Measurements from ENCODE around the gene CNTF.

Gene CNTF

DNA sequence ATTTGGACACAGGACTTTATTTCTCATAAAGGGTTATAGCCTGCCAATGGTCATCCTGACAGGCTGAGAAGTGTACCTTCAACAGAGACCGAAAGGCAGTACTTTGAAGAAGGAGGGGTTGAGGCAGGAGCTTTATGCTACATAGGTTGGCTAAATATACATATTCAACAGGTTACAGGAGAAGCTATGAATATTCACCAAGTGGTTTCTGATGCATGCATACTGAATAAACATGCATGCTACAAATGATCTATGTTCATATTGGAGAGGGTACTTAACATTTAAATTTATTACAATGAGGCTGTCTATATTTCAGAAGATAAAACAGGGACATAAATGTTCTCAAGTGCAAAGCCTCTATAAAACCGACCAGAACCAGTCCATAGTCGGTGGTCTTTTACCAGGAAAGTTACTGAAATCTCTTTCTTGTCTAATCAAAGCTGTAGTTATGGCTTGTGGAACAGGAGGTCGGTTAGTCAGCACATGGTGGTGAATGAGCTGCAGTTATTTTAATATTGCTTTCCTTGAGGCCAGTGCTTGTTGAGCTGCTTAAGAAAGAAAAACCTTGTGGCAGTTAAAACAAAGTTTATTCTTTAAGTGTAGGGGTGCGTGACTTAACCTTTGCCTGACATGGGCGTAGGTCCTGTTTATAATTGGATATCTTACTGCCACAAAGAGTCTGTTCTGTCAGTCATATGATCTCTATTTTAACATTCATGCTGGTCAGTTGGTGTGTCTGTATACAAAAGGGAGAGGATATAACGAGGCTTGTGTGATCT is 19.5 kb downstream of the CNTF start:
- Histone ChIP-seq H3K4me3 (ENCODE audit: low read depth, low read length) (no peak overlapping the region), H3K9ac (ENCODE audit: low read length) (no peak overlapping the region), H3K9me3 (ENCODE audit: control insufficient read depth, insufficient read depth, low read depth, low read length) (peaks cover 17% of the 10 kb centered on the region), H3K4me1 (ENCODE audit: control insufficient read depth, insufficient read depth, low read length) (no peaks in the 10 kb centered on the region), H3K27me3 (ENCODE audit: control insufficient read depth, insufficient read depth, low read length) (no peaks in the 10 kb centered on the region), H3K27ac (ENCODE audit: low read depth, low read length) (no peak overlapping the region), H3K36me3 (ENCODE audit: control insufficient read depth, insufficient read depth, low read length) (no peaks in the 10 kb centered on the region)

GRCh38 chr11:58645854-58646253 is 23.4 kb downstream of the CNTF start:
- no peaks in the 10 kb centered on the region for H3K4me1 ChIP-seq (ENCODE audit: control insufficient read depth, insufficient read depth, low read length)
- H3K27me3 ChIP-seq (ENCODE audit: control insufficient read depth, insufficient read depth, low read length): no peaks in the 10 kb centered on the region
- no peak overlapping the region for H3K4me3 ChIP-seq (ENCODE audit: low read depth, low read length)
- no peak overlapping the region for H3K27ac ChIP-seq (ENCODE audit: low read depth, low read length)
- H3K9ac ChIP-seq (ENCODE audit: low read length): no peak overlapping the region
- peaks cover 21% of the 10 kb centered on the region for H3K9me3 ChIP-seq (ENCODE audit: control insufficient read depth, insufficient read depth, low read depth, low read length)
- H3K36me3 ChIP-seq (ENCODE audit: control insufficient read depth, insufficient read depth, low read length): no peaks in the 10 kb centered on the region

DNA sequence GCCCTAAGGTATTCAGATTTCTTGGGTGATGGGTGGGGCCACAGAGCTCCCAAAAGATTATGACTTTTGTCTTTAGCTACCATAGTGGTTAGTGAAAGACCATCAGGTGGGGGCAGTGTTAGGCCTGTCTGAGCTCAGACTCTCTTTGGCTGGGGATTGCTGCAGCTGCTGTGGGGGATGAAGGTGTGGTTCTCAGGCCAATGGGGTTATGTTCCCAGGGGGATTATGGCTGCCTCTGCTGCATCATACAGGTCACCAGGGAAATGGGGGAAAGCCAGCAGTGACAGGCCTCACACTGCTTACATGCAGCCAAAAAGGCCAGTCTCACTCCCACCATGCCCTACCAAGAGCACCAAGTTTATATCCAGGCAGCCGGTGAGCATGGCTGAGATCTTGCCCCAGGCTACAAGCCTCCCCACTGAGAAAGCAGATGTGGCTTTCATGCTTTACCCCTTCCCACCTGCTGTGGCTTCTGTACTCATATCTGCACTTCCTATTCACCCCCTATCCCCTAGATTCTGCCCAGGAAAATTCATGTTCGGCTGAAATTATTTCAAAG is 24.8 kb downstream of the CNTF start:
- no peak overlapping the region for H3K4me3 ChIP-seq (ENCODE audit: low read depth, low read length)
- no peaks in the 10 kb centered on the region for H3K36me3 ChIP-seq (ENCODE audit: control insufficient read depth, insufficient read depth, low read length)
- no peak overlapping the region for H3K27ac ChIP-seq (ENCODE audit: low read depth, low read length)
- peaks cover 21% of the 10 kb centered on the region for H3K9me3 ChIP-seq (ENCODE audit: control insufficient read depth, insufficient read depth, low read depth, low read length)
- H3K27me3 ChIP-seq (ENCODE audit: control insufficient read depth, insufficient read depth, low read length): no peaks in the 10 kb centered on the region
- H3K9ac ChIP-seq (ENCODE audit: low read length): no peak overlapping the region
- no peaks in the 10 kb centered on the region for H3K4me1 ChIP-seq (ENCODE audit: control insufficient read depth, insufficient read depth, low read length)

DNA sequence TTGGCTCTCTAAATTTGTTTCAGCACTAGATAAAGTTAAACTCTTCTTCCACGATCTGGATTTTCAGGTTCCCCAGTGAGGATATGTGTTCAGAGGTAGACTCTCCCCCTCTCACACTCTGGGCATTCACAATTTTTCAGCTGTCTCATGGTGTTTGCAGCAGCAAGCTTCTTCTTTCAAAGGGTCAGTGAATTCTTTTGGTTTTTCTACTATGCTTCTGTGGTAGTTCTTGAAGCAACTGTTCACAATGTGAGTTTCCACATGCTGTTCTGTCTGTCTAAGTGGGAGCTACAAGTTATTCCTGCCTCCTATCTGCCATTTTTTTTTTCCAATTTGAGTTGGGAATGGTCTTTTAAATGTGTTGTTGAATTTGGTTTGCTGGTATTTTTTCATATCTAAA is 25.4 kb downstream of the CNTF start:
- Histone ChIP-seq H3K4me3 (ENCODE audit: low read depth, low read length) (no peak overlapping the region), H3K4me1 (ENCODE audit: control insufficient read depth, insufficient read depth, low read length) (peaks cover 4% of the 10 kb centered on the region), H3K27ac (ENCODE audit: low read depth, low read length) (no peak overlapping the region), H3K9ac (ENCODE audit: low read length) (no peak overlapping the region), H3K36me3 (ENCODE audit: control insufficient read depth, insufficient read depth, low read length) (no peaks in the 10 kb centered on the region), H3K27me3 (ENCODE audit: control insufficient read depth, insufficient read depth, low read length) (no peaks in the 10 kb centered on the region), H3K9me3 (ENCODE audit: control insufficient read depth, insufficient read depth, low read depth, low read length) (peaks cover 21% of the 10 kb centered on the region)

DNA sequence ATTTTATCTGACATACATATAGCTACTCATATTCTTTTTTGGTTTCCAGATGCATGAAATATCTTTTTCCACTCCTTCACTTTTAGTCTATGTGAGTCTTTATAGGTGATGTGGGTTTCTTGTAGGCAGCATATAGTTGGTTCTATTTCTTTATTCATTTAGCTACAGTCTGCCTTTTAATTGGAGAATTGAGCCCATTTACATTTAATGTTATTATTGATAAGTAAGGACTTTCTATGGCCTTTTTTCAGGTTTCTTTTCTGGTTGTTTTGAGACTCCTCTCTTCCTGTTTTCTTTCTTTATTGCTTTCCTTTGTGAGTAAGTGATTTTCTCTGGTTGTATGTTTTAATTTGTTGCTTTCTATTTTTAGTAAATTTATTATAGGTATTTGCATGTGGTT is 27.2 kb downstream of the CNTF start:
- Histone ChIP-seq H3K9me3 (ENCODE audit: control insufficient read depth, insufficient read depth, low read depth, low read length) (peaks cover 21% of the 10 kb centered on the region), H3K27me3 (ENCODE audit: control insufficient read depth, insufficient read depth, low read length) (no peaks in the 10 kb centered on the region), H3K36me3 (ENCODE audit: control insufficient read depth, insufficient read depth, low read length) (no peaks in the 10 kb centered on the region), H3K9ac (ENCODE audit: low read length) (no peak overlapping the region), H3K4me3 (ENCODE audit: low read depth, low read length) (no peak overlapping the region), H3K27ac (ENCODE audit: low read depth, low read length) (no peak overlapping the region), H3K4me1 (ENCODE audit: control insufficient read depth, insufficient read depth, low read length) (peaks cover 10% of the 10 kb centered on the region)

GRCh38 chr11:58650496-58650895 is 28.0 kb downstream of the CNTF start:
- no peak overlapping the region for H3K4me3 ChIP-seq (ENCODE audit: low read depth, low read length)
- no peaks in the 10 kb centered on the region for H3K27me3 ChIP-seq (ENCODE audit: control insufficient read depth, insufficient read depth, low read length)
- peaks cover 10% of the 10 kb centered on the region for H3K4me1 ChIP-seq (ENCODE audit: control insufficient read depth, insufficient read depth, low read length)
- H3K36me3 ChIP-seq (ENCODE audit: control insufficient read depth, insufficient read depth, low read length): no peaks in the 10 kb centered on the region
- H3K9ac ChIP-seq (ENCODE audit: low read length): no peak overlapping the region
- peaks cover 18% of the 10 kb centered on the region for H3K9me3 ChIP-seq (ENCODE audit: control insufficient read depth, insufficient read depth, low read depth, low read length)
- H3K27ac ChIP-seq (ENCODE audit: low read depth, low read length): no peak overlapping the region

DNA sequence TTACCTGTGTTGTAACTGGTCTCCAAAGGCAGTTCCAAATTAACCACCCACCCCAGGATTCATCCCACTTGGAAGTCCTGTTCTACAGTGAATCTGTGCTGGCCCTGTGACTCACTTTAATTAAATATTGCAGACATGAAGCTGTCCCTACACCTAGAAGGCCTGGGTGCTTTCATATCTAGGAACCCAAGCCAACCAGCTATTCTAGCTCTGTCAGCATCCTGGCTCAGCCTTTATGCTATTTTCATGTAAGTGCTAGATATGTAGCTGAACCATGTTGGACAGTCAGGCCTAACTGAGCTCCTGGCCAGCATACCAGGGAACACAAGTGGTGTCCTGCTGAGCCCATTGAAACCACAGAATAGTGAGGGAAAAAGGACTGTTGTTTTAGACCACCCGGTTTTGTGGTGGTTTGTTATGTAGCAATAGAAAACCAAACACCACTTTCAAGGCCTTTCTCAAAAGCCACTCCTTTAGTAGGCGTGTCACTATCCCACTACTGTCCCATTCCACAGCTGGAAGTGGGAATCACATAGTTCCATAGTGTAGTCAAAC is 30.3 kb downstream of the CNTF start:
- H3K9ac ChIP-seq (ENCODE audit: low read length): no peak overlapping the region
- H3K27ac ChIP-seq (ENCODE audit: low read depth, low read length): no peak overlapping the region
- H3K9me3 ChIP-seq (ENCODE audit: control insufficient read depth, insufficient read depth, low read depth, low read length): no peaks in the 10 kb centered on the region
- no peak overlapping the region for H3K4me3 ChIP-seq (ENCODE audit: low read depth, low read length)
- H3K27me3 ChIP-seq (ENCODE audit: control insufficient read depth, insufficient read depth, low read length): no peaks in the 10 kb centered on the region
- H3K36me3 ChIP-seq (ENCODE audit: control insufficient read depth, insufficient read depth, low read length): no peaks in the 10 kb centered on the region
- peaks cover 10% of the 10 kb centered on the region for H3K4me1 ChIP-seq (ENCODE audit: control insufficient read depth, insufficient read depth, low read length)

GRCh38 chr11:58654079-58654907 is 31.8 kb downstream of the CNTF start:
- Histone ChIP-seq H3K9ac (ENCODE audit: low read length) (no peak overlapping the region), H3K9me3 (ENCODE audit: control insufficient read depth, insufficient read depth, low read depth, low read length) (no peaks in the 10 kb centered on the region), H3K36me3 (ENCODE audit: control insufficient read depth, insufficient read depth, low read length) (no peaks in the 10 kb centered on the region), H3K27ac (ENCODE audit: low read depth, low read length) (no peak overlapping the region), H3K4me3 (ENCODE audit: low read depth, low read length) (no peak overlapping the region), H3K27me3 (ENCODE audit: control insufficient read depth, insufficient read depth, low read length) (no peaks in the 10 kb centered on the region), H3K4me1 (ENCODE audit: control insufficient read depth, insufficient read depth, low read length) (peaks cover 10% of the 10 kb centered on the region)

DNA sequence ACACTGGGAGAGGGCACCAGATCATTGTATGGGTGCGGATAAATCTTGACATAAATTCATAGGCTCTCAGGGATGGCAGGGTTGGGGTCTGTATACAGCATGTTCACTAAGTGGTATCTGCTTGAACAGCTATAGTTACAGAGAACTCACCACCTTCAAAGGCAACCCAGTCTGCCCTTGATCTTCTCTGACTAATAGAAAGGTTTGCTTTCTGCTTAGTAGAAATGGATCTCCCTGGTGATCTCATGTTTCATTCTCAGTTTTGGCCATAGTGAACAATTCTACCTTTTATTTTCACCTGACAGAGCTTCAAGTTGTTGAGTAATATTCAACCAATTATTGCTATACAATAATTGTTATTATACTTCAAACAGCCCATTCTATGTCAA is 32.4 kb downstream of the CNTF start:
- Histone ChIP-seq H3K4me1 (ENCODE audit: control insufficient read depth, insufficient read depth, low read length) (peaks cover 10% of the 10 kb centered on the region), H3K27ac (ENCODE audit: low read depth, low read length) (no peak overlapping the region), H3K27me3 (ENCODE audit: control insufficient read depth, insufficient read depth, low read length) (no peaks in the 10 kb centered on the region), H3K4me3 (ENCODE audit: low read depth, low read length) (no peak overlapping the region), H3K9me3 (ENCODE audit: control insufficient read depth, insufficient read depth, low read depth, low read length) (no peaks in the 10 kb centered on the region), H3K36me3 (ENCODE audit: control insufficient read depth, insufficient read depth, low read length) (no peaks in the 10 kb centered on the region), H3K9ac (ENCODE audit: low read length) (no peak overlapping the region)

DNA sequence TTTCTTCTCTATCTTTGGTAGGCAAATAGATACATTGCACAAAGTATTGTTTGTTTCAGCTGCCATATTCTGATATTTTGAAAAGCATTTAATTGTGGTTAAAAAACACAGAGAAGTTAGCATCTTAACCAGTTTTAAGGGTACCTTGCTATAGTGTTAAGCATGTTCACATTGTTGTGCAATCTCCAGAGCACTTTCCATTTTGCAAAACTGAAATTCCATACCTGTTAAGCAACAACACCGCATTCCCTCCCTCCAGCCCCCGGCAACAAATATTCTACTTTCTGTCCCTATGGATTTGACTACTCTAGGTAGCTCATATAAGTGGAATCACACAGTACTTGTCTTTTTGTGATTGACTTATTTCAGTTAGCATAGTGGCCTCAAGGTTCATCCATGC is 33.9 kb downstream of the CNTF start:
- H3K9me3 ChIP-seq (ENCODE audit: control insufficient read depth, insufficient read depth, low read depth, low read length): no peaks in the 10 kb centered on the region
- no peak overlapping the region for H3K9ac ChIP-seq (ENCODE audit: low read length)
- no peaks in the 10 kb centered on the region for H3K27me3 ChIP-seq (ENCODE audit: control insufficient read depth, insufficient read depth, low read length)
- no peak overlapping the region for H3K4me3 ChIP-seq (ENCODE audit: low read depth, low read length)
- no peak overlapping the region for H3K27ac ChIP-seq (ENCODE audit: low read depth, low read length)
- no peaks in the 10 kb centered on the region for H3K36me3 ChIP-seq (ENCODE audit: control insufficient read depth, insufficient read depth, low read length)
- H3K4me1 ChIP-seq (ENCODE audit: control insufficient read depth, insufficient read depth, low read length): peaks cover 10% of the 10 kb centered on the region

- Histone ChIP-seq H3K4me3 (ENCODE audit: low read depth, low read length) (no peak overlapping the region), H3K9ac (ENCODE audit: low read length) (no peak overlapping the region), H3K27ac (ENCODE audit: low read depth, low read length) (no peak overlapping the region), H3K4me1 (ENCODE audit: control insufficient read depth, insufficient read depth, low read length) (0 out of 2 replicates have a peak, but pooled peaks cover 3% of the 10 kb centered on the region), H3K27me3 (ENCODE audit: control insufficient read depth, insufficient read depth, low read length) (no peaks in the 10 kb centered on the region), H3K36me3 (ENCODE audit: control insufficient read depth, insufficient read depth, low read length) (no peaks in the 10 kb centered on the region), H3K9me3 (ENCODE audit: control insufficient read depth, insufficient read depth, low read depth, low read length) (no peaks in the 10 kb centered on the region)
Observed at GRCh38 chr11:58658623-58659022, 36.2 kb downstream of the CNTF start.
